HCEC 1CT (cell line): Measurements from ENCODE around the gene TMEM106B.
"Not testable (repeated sequence)": the region's sequence is repeated elsewhere in the genome, so short reads cannot be mapped to it uniquely, and the experiment has no call there.

Experiments used
- DNase-seq: peaks from one replicate; pipeline ENCODE4 v3.0.0-alpha.2; 2017

The TMEM106B gene

DNA sequence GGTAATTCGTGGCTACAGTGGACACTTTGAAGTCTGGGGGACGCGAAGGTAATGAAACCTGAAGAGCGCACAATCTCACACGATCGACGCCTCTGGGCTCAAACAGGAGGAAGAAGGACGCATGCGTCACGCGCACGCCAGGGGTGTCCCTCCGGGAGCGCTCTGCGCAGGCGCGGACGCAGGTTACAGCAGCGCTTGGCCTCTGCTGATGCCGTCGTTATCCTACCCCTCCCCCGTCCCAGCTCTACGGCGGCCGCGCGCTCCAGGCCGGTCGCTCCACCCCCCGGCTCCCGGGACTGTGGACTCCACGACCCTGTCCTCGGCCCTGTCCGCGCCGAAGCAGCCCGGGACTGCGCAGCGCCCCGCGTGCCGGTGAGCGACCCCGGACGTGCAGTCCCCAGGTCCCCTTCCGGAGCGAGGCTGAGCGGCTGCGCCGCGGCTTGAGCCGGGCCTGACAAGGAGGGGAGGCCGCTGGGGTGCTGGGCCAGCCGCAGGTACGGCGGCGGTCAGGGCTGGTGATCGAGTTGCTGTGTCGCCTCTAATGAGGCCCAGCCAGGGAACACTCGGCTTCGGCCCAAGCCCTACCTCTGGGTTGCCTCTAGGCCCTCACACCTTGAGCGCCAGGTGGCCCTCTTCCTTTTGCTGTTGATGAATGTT lies at the start of gene TMEM106B:
TSS of gene TMEM106B (plus strand) at position 241 of the 657 bp plus-strand sequence. CDS start 3,517 bp downstream, outside the sequence.
- DNase-seq = peak; percentile 94

- DNase-seq = peak; percentile 87
Observed at GRCh38 chr7:12162415-12163113, 48.5 kb upstream of the TMEM106B start.

GRCh38 chr7:12168065-12168464 lies 43.0 kb upstream of the TMEM106B start:
- DNase-seq = not testable (repeated sequence)

GRCh38 chr7:12169981-12170820 lies 40.9 kb upstream of the TMEM106B start:
- DNase-seq = not testable (repeated sequence)

DNA sequence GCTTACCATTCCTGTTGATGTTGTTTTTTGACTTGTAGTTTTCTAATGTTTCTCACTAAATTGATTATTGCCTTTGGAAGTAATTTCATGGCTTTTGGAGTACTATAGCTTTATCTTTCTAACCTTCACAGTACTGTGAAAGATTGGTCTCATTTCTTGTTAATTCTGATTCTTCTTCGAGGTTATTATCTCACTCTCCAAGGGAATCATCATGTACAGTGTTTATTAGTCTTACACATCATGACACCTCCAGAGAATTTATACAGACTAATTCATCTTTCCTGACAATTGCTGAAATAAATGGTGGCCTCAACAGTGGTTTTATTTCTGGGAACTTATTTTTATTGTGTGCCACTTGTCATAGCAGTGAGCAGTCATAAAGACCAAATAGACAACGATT lies 37.4 kb upstream of the TMEM106B start:
- DNase-seq = no peak

- no peak for DNase-seq
Observed at GRCh38 chr7:12174931-12175330, 36.2 kb upstream of the TMEM106B start.

DNA sequence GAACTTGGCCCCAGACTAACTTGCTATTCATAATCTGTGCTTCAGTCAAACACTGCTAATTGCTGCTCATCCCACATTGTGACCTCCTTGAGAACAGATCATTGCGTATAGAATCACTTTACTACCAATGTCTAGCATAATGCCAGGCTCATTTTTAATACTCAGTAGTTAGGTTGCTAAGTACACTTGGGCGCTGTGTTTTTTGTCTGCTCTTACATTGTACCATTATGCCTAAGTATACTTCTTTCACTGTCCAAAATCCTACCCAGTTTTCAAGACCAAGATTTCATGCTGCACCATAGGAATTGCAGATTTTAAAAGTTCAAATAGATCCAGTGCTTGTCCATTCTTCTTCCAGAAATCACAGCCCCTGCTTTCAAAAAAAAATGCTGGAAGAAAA lies 32.8 kb upstream of the TMEM106B start:
- no peak for DNase-seq

GRCh38 chr7:12194426-12194825 lies 16.7 kb upstream of the TMEM106B start:
- no peak for DNase-seq

- no peak for DNase-seq
Observed at GRCh38 chr7:12196386-12196785, 14.7 kb upstream of the TMEM106B start.

DNA sequence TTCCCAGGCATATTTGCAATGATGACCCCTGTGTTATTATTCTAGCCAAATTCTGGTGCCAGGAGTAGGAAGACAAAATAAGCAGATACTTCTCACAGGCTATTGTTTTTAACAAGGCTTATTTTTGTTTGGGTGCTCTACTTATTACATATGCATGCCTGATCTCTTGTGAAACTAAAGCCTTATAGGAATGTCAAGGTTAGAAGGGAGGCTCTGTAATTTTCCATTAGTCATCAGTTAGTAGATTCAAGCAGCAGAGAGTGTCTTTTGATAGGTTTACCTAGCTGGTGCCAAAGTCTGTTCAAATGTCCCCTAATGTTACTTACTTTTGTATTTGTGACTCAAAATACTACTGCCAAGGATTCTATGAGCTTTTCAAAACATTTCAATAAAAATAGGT lies 11.7 kb upstream of the TMEM106B start:
- peak; percentile 63 for DNase-seq

GRCh38 chr7:12207046-12207445 lies 4.0 kb upstream of the TMEM106B start:
- no peak for DNase-seq

DNA sequence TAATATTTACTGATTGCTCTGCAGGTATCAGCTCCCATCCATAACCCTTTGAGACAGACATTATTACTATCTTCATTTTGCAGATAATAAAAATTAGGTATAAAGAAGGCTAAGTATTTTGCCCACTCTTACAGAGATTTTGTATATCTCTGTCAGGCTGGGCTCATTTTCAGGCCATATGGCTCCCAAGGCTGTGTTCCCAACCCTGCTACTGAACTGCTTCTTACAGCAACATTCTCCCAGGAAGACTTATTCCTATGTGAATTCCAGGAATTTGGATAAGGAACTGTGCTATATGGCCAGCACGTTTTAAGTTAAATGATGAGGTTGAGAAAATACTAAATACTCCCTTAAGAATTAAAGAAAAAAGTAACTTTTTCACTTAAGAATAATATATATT lies 1.9 kb upstream of the TMEM106B start:
- no peak for DNase-seq

GRCh38 chr7:12210179-12211053 lies 678 bp upstream of the TMEM106B start:
- peak; percentile 15 for DNase-seq

- DNase-seq = no peak
Observed at GRCh38 chr7:12211711-12212485, 804 bp downstream of the TMEM106B start.

DNA sequence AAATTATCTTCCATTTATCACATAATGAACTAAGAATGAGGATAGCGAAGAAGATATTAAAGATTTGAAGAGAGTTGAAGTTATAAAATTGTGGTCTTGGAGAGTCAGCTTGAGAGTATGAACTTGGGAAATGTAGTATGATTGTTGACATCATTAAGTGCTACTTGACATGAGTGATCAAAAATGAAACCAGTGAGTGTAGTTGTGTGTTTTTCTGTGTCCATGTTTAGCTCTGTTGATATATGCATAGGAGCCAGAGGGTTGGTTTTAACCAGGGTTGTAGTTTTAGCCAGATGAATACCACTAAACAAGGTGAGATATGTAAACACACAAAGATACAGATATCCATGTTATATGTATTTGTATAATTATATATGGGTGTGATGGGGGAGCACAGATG lies 6.2 kb downstream of the TMEM106B start:
- no peak for DNase-seq

GRCh38 chr7:12220389-12221046 lies 9.4 kb downstream of the TMEM106B start:
- no peak for DNase-seq

DNA sequence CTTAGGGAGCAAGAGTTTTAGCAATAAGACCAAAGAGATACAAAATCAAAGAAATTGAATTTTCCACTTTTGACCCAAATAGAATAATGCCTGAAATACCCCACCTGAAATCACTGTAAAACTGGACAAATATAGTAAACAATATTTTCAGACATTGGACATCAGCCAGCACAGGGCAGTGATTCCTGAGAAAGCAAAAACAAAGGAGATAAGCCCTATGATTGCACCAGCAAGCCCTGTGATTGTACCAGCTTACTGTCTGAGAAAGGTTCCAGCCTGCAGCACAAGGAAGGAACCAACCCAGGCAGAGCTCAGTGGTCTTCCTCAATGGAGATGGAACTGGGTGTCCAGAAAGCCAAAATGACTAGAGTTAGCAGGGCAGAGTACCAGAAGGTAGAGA lies 10.3 kb downstream of the TMEM106B start:
- no peak for DNase-seq

GRCh38 chr7:12222889-12223579 lies 11.9 kb downstream of the TMEM106B start:
- DNase-seq = no peak

DNA sequence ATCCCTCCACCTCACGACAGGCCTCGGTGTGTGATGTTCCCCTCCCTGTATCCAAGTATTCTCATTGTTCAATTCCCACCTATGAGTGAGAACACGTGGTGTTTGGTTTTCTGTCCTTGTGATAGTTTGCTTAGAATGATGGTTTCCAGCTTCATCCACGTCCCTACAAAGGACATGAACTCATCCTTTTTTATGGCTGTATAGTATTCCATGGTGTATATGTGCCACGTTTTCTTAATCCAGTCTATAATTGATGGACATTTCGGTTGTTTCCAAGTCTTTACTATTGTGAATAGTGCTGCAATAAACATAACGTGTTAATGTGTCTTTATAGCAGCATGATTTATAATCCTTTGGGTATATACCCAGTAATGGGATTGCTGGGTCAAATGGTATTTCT lies 13.9 kb downstream of the TMEM106B start:
- not testable (repeated sequence) for DNase-seq

DNA sequence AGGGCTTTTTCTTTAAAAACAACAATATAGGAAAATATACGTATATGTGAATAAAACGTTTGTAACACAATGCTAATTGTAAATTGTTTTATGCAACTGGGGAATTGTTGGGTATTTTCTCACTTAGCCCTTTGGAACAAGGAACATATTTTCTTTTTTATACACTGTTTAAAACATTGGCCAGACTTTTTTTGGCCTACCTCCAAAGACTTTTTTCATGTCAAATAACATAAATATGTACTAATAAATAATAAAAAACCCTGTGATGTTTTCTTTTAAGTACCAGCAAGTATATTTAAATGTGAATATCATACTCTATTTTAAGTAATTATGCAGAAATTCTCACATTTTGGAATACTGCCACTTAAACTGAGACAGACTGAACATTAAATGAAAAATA lies 15.7 kb downstream of the TMEM106B start:
- DNase-seq = no peak

- DNase-seq = no peak
Observed at GRCh38 chr7:12228024-12228423, 16.9 kb downstream of the TMEM106B start.
